Activated naive CD4-positive, alpha-beta T cell treated with anti-CD3 and anti-CD28 coated beads, Interleukin-2, amount 10 ng/mL, durations not matched to agents 7 days and 5 days (primary cell): ENCODE results near the gene HMG20B.

Experiments
- CTCF ChIA-PET: fragments of 350-600 bp; sonication (Branson Sonifier 250); formaldehyde crosslinking; loops from one replicate; lab custom pipeline; 2021; ENCODE audit warnings: antibody characterized with exemption; lab: Charles Lee
- DNase-seq: peaks from one replicate; pipeline ENCODE4 v3.0.0-alpha.2; 2020
- H3K27ac Mint-ChIP-seq: one replicate; pipeline ENCODE4 v1.8.0; 2021; ENCODE audit warnings: mild to moderate bottlenecking, moderate library complexity, mixed read lengths
- H3K27me3 Mint-ChIP-seq: one replicate; pipeline ENCODE4 v1.8.0; 2021; ENCODE audit warnings: mild to moderate bottlenecking, mixed read lengths
- H3K36me3 Mint-ChIP-seq: one replicate; pipeline ENCODE4 v1.8.0; 2021; ENCODE audit warnings: mixed read lengths
- H3K4me1 Mint-ChIP-seq: one replicate; pipeline ENCODE4 v1.8.0; 2021; ENCODE audit warnings: mixed read lengths
- H3K4me3 Mint-ChIP-seq: one replicate; pipeline ENCODE4 v1.8.0; 2021; ENCODE audit warnings: mild to moderate bottlenecking, moderate library complexity, mixed read lengths
- H3K9me3 Mint-ChIP-seq: one replicate; pipeline ENCODE4 v1.8.0; 2021; ENCODE audit warnings: mixed read lengths

The HMG20B gene

GRCh38 chr19:3533563-3534216 lies 39.1 kb upstream of the HMG20B start:
- peaks cover 36% of the 10 kb centered on the region for H3K36me3 Mint-ChIP-seq
- H3K27ac Mint-ChIP-seq: peak overlapping the region; percentile 28
- no peaks in the 10 kb centered on the region for H3K27me3 Mint-ChIP-seq
- CTCF ChIA-PET: no interaction called here
- H3K4me3 Mint-ChIP-seq: no peak overlapping the region
- H3K9me3 Mint-ChIP-seq: no peaks in the 10 kb centered on the region
- DNase-seq: no peak
- no peaks in the 10 kb centered on the region for H3K4me1 Mint-ChIP-seq

- no peaks in the 10 kb centered on the region for H3K27me3 Mint-ChIP-seq
- CTCF ChIA-PET: no interaction called here
- H3K9me3 Mint-ChIP-seq: peaks cover 1% of the 10 kb centered on the region
- peak overlapping the region; percentile 37 for H3K27ac Mint-ChIP-seq
- no peaks in the 10 kb centered on the region for H3K4me1 Mint-ChIP-seq
- H3K4me3 Mint-ChIP-seq: no peak overlapping the region
- no peak for DNase-seq
- H3K36me3 Mint-ChIP-seq: peaks cover 41% of the 10 kb centered on the region
Measured at GRCh38 chr19:3534375-3535234, 38.1 kb upstream of the HMG20B start.

GRCh38 chr19:3535235-3535535 lies 37.6 kb upstream of the HMG20B start:
- DNase-seq: no peak
- Mint-ChIP-seq H3K4me3 (no peak overlapping the region), H3K27me3 (no peaks in the 10 kb centered on the region), H3K27ac (no peak overlapping the region), H3K4me1 (no peaks in the 10 kb centered on the region), H3K9me3 (peaks cover 3% of the 10 kb centered on the region), H3K36me3 (peaks cover 43% of the 10 kb centered on the region)
- CTCF ChIA-PET: no interaction called here

- CTCF ChIA-PET: no interaction called here
- no peaks in the 10 kb centered on the region for H3K4me1 Mint-ChIP-seq
Measured at GRCh38 chr19:3535563-3535965, 37.2 kb upstream of the HMG20B start.

GRCh38 chr19:3535981-3536380 lies 36.8 kb upstream of the HMG20B start:
- Mint-ChIP-seq H3K27ac (no peak overlapping the region), H3K27me3 (no peaks in the 10 kb centered on the region), H3K36me3 (peaks cover 43% of the 10 kb centered on the region), H3K4me3 (no peak overlapping the region), H3K9me3 (peaks cover 3% of the 10 kb centered on the region), H3K4me1 (no peaks in the 10 kb centered on the region)
- CTCF ChIA-PET: no interaction called here
- no peak for DNase-seq

More at GRCh38 chr19:3535563-3535965, 37.2 kb upstream of the HMG20B start:
- Mint-ChIP-seq H3K27me3 (no peaks in the 10 kb centered on the region), H3K36me3 (peaks cover 43% of the 10 kb centered on the region), H3K9me3 (peaks cover 3% of the 10 kb centered on the region), H3K4me3 (no peak overlapping the region), H3K27ac (no peak overlapping the region)
- DNase-seq: no peak

- CTCF ChIA-PET: no interaction called here
- H3K4me3 Mint-ChIP-seq: no peak overlapping the region
- H3K9me3 Mint-ChIP-seq: peaks cover 3% of the 10 kb centered on the region
- no peak overlapping the region for H3K27ac Mint-ChIP-seq
- DNase-seq: no peak
- H3K36me3 Mint-ChIP-seq: peaks cover 39% of the 10 kb centered on the region
- no peaks in the 10 kb centered on the region for H3K4me1 Mint-ChIP-seq
- no peaks in the 10 kb centered on the region for H3K27me3 Mint-ChIP-seq
Measured at GRCh38 chr19:3536429-3537100, 36.2 kb upstream of the HMG20B start.

GRCh38 chr19:3537101-3537437 lies 35.7 kb upstream of the HMG20B start:
- DNase-seq: no peak
- Mint-ChIP-seq H3K36me3 (peaks cover 39% of the 10 kb centered on the region), H3K27ac (no peak overlapping the region)

GRCh38 chr19:3537438-3538240 lies 35.1 kb upstream of the HMG20B start:
- DNase-seq: no peak
- Mint-ChIP-seq H3K4me1 (no peaks in the 10 kb centered on the region), H3K4me3 (no peak overlapping the region), H3K36me3 (peaks cover 37% of the 10 kb centered on the region), H3K9me3 (peaks cover 3% of the 10 kb centered on the region), H3K27ac (no peak overlapping the region), H3K27me3 (no peaks in the 10 kb centered on the region)
- CTCF ChIA-PET: no interaction called here

More at GRCh38 chr19:3537101-3537437, 35.7 kb upstream of the HMG20B start:
- Mint-ChIP-seq H3K27me3 (no peaks in the 10 kb centered on the region), H3K9me3 (peaks cover 3% of the 10 kb centered on the region), H3K4me1 (no peaks in the 10 kb centered on the region), H3K4me3 (no peak overlapping the region)
- CTCF ChIA-PET: no interaction called here

- peaks cover 3% of the 10 kb centered on the region for H3K9me3 Mint-ChIP-seq
- H3K36me3 Mint-ChIP-seq: peaks cover 33% of the 10 kb centered on the region
- no peaks in the 10 kb centered on the region for H3K27me3 Mint-ChIP-seq
- no peaks in the 10 kb centered on the region for H3K4me1 Mint-ChIP-seq
- no peak overlapping the region for H3K4me3 Mint-ChIP-seq
- no peak overlapping the region for H3K27ac Mint-ChIP-seq
- CTCF ChIA-PET: no interaction called here
- no peak for DNase-seq
Measured at GRCh38 chr19:3538258-3538929, 34.4 kb upstream of the HMG20B start.

GRCh38 chr19:3538965-3539755 lies 33.6 kb upstream of the HMG20B start, which contains the start of gene TEKTIP1:
Gene TEKTIP1 (plus strand): TSS chr19:3539174. CDS start chr19:3539178, 4 bp downstream.
- H3K27me3 Mint-ChIP-seq: no peaks in the 10 kb centered on the region
- no peaks in the 10 kb centered on the region for H3K4me1 Mint-ChIP-seq
- CTCF ChIA-PET: no interaction called here
- no peak for DNase-seq
- H3K36me3 Mint-ChIP-seq: peaks cover 28% of the 10 kb centered on the region
- H3K9me3 Mint-ChIP-seq: peaks cover 3% of the 10 kb centered on the region
- H3K4me3 Mint-ChIP-seq: no peak within 1 kb of the TSS
- H3K27ac Mint-ChIP-seq: peak within 1 kb of the TSS; percentile 11

- H3K4me3 Mint-ChIP-seq: no peak overlapping the region
- no peak for DNase-seq
- peaks cover 25% of the 10 kb centered on the region for H3K36me3 Mint-ChIP-seq
- H3K4me1 Mint-ChIP-seq: no peaks in the 10 kb centered on the region
- H3K9me3 Mint-ChIP-seq: peaks cover 3% of the 10 kb centered on the region
- H3K27ac Mint-ChIP-seq: no peak overlapping the region
- H3K27me3 Mint-ChIP-seq: no peaks in the 10 kb centered on the region
- CTCF ChIA-PET: no interaction called here
Measured at GRCh38 chr19:3539756-3540118, 33.0 kb upstream of the HMG20B start.

GRCh38 chr19:3543150-3544057 lies 29.3 kb upstream of the HMG20B start:
- peaks cover 20% of the 10 kb centered on the region for H3K36me3 Mint-ChIP-seq
- no peak overlapping the region for H3K4me3 Mint-ChIP-seq
- no peaks in the 10 kb centered on the region for H3K27me3 Mint-ChIP-seq
- DNase-seq: no peak
- peaks cover 3% of the 10 kb centered on the region for H3K9me3 Mint-ChIP-seq
- no peaks in the 10 kb centered on the region for H3K4me1 Mint-ChIP-seq
- CTCF ChIA-PET: interaction anchor here (5.4 kb wide), 1 partner anchor 13 kb away, joined by 42 read pairs; the partner anchor contains the start of gene MFSD12
- H3K27ac Mint-ChIP-seq: peak overlapping the region; percentile 60
